Measurements from ENCODE around the gene EIF2D.

EIF2D gene

GRCh38 chr1:206573762-206574161, 38.5 kb downstream of the EIF2D start:
- TF ChIP-seq CTCF (IDR thresholded peaks at IDR 0.05; ENCODE audit: low read depth, low read length), result no peak
- DNase-seq (ENCODE audit: extremely low read depth, low read depth), result no peak

GRCh38 chr1:206573319-206573718, 38.9 kb downstream of the EIF2D start:
- DNase-seq (ENCODE audit: extremely low read depth, low read depth), result no peak
- TF ChIP-seq CTCF (IDR thresholded peaks at IDR 0.05; ENCODE audit: low read depth, low read length), result no peak

GRCh38 chr1:206572835-206573234, 39.4 kb downstream of the EIF2D start:
- no peak for TF ChIP-seq CTCF (IDR thresholded peaks at IDR 0.05; ENCODE audit: low read depth, low read length)
- DNase-seq (ENCODE audit: extremely low read depth, low read depth), result no peak

GRCh38 chr1:206570529-206570928, 41.7 kb downstream of the EIF2D start:
- TF ChIP-seq CTCF (IDR thresholded peaks at IDR 0.05; ENCODE audit: low read depth, low read length), result no peak

GRCh38 chr1:206569556-206569955, 42.7 kb downstream of the EIF2D start:
- TF ChIP-seq CTCF (IDR thresholded peaks at IDR 0.05; ENCODE audit: low read depth, low read length), result no peak
- DNase-seq (ENCODE audit: extremely low read depth, low read depth), result no peak

More at GRCh38 chr1:206570529-206570928, 41.7 kb downstream of the EIF2D start:
- no peak for DNase-seq (ENCODE audit: extremely low read depth, low read depth)

- TF ChIP-seq CTCF (IDR thresholded peaks at IDR 0.05; ENCODE audit: low read depth, low read length), result no peak
- no peak for DNase-seq (ENCODE audit: extremely low read depth, low read depth)
These were observed 43.4 kb downstream of the EIF2D start for GRCh38 chr1:206568779-206569352.

GRCh38 chr1:206568256-206568655, 44.0 kb downstream of the EIF2D start:
- no peak for DNase-seq (ENCODE audit: extremely low read depth, low read depth)

More at GRCh38 chr1:206568256-206568655, 44.0 kb downstream of the EIF2D start:
- TF ChIP-seq CTCF (IDR thresholded peaks at IDR 0.05; ENCODE audit: low read depth, low read length), result no peak

Measured in AG09319 (cell line).